Heart right ventricle (tissue), 16 donors: ENCODE results near the gene ZNF534. TPM values are rescaled to one million over a fixed set of nuclear protein-coding genes. Genes with fewer than 3 reads are reported as not detected.
"Not testable (repeated sequence)": the region's sequence is repeated elsewhere in the genome, so short reads cannot be mapped to it uniquely, and the experiment has no call there.

Source experiments
- ATAC-seq, 8 donors: fragments of 200-7000 bp; cut with Tn5 transposase; one replicate each; pipeline ENCODE4 v1.9.1; 2020; ENCODE audit warnings: mild to moderate bottlenecking in 8 of 8, moderate library complexity in 8 of 8, moderate number of reproducible peaks in 1 of 8
- DNase-seq, 2 donors: peaks; one replicate each; pipeline ENCODE4 v3.0.0-alpha.2; 2020
- H3K27ac ChIP-seq, 10 donors: fragments of 200-600 bp; sonication (generic) in 2 of 10; one replicate each; pipeline versions ENCODE4 v1.5.0 to v1.8.0; 2020 to 2022; ENCODE audit warnings: mild to moderate bottlenecking in 3 of 10
- H3K27me3 ChIP-seq, 7 donors: fragments of 200-600 bp; one replicate each; pipeline ENCODE4 v1.8.0; 2021 to 2022; ENCODE audit warnings: mild to moderate bottlenecking in 2 of 7
- H3K36me3 ChIP-seq, 9 donors: fragments of 200-600 bp; sonication (generic) in 1 of 9; one replicate each; pipeline versions ENCODE4 v1.5.0 to v1.8.0; 2020 to 2022; ENCODE audit warnings: mild to moderate bottlenecking in 2 of 9
- H3K4me1 ChIP-seq, 9 donors: fragments of 200-600 bp; sonication (generic) in 1 of 9; one replicate each; pipeline versions ENCODE4 v1.5.0 to v1.8.0; 2020 to 2022; ENCODE audit warnings: mild to moderate bottlenecking in 4 of 9
- H3K4me3 ChIP-seq, 10 donors: fragments of 200-600 bp; sonication (generic) in 2 of 10; one replicate each; pipeline versions ENCODE4 v1.5.0 to v1.8.0; 2020 to 2022; ENCODE audit warnings: mild to moderate bottlenecking in 7 of 10, moderate library complexity in 2 of 10
- H3K9me3 ChIP-seq, 11 donors: fragments of 200-600 bp in 10 of 11; sonication (generic) in 2 of 11; one replicate each; pipeline versions ENCODE4 v1.5.0 to v1.8.0; 2013 to 2022; ENCODE audit warnings: mild to moderate bottlenecking in 2 of 11, control low read depth in 1 of 11, moderate library complexity in 1 of 11
- WGBS, 2 donors: extraction: QIAGEN DNeasy Blood & Tissue Kit; methylation state at CpG; one replicate each; pipeline ENCODE4 v1.1.7; 2013; ENCODE audit warnings: inconsistent platforms in 1 of 2; 5-methylcytosine and 5-hydroxymethylcytosine counted together
- intact Hi-C, 10 donors: fragments of 100-400 bp; cut with DNase I; formaldehyde crosslinking; loops; one replicate each; pipeline versions ENCODE4 v1.11.1 to v1.14.2; 2022
- polyA plus RNA-seq, 2 donors: library from polyadenylated mRNA; stranded (reverse); fragments of 200-250 nt; gene quantifications; one replicate each; pipeline ENCODE4 v1.2.3, GENCODE V29; 2013
- total RNA-seq, 10 donors: library from RNA; stranded (reverse); fragmentation: NEBNext Ultra II Directional in 3 of 10; extraction: Animal tissue kit (Norgen Biotek cat#: 25700) in 3 of 10; gene quantifications; one replicate each; pipeline versions ENCODE4 v1.2.1 to v1.2.4, GENCODE V29; 2021 to 2023
- TF ChIP-seq, protein P1 (sequence below), 9 donors: fragments of 200-600 bp; sonication (generic) in 2 of 9; IDR thresholded peaks; one replicate each; pipeline versions ENCODE4 v1.5.0 to v1.8.0; 2021 to 2022; ENCODE audit warnings: antibody characterized with exemption in 9 of 9, mild to moderate bottlenecking in 5 of 9, moderate library complexity in 1 of 9
- donor health status: Arrhythmogenic right ventricular cardiomyopathy.
- donor health status: ischemic (EF 13 %, LVEDD 7.1; RV severe dilation, severe dysfunction).
- donor health status: healthy with polysubstance abuse.
- donor health status: DM: no; HTN: yes; CAD: no.
- donor health status: DM: no; HTN: no; CAD: no.
- donor health status: ischemic (EF 25% LVEDD 6.9; RV normal size, moderate dysfunction).
- donor health status: ischemic (EF 25% LVEDD 5.7; RV mildly dilated, moderate dysfunction).
- donor health status: healthy.
- donor health status: DM: yes; HTN: yes; CAD: no.
- donor health status: Ischemic cardiomyopathy.
- donor health status: ischemic (EF 35%, LVEDD 5.7; RV mildly dilated, moderate dysfunction).
- donor health status: nonischemic (EF 11% LVEDD 7.7; RV severe dilation, severe dysfunction).
- donor health status: DM: yes; HTN: yes; CAD: no.
- donor health status: PGD.
- donor health status: ischemic (EF 29% LVEDD 5.4; RV normal size, mild dysfunction).
- donor health status: nonischemic (EF 23%, LVEDD 6.1; RV moderate dilation, normal function).

ZNF534 gene
- total and polyA plus RNA-seq, 12 donors, result 0.12 to 0.88 (median 0.27) TPM

DNA sequence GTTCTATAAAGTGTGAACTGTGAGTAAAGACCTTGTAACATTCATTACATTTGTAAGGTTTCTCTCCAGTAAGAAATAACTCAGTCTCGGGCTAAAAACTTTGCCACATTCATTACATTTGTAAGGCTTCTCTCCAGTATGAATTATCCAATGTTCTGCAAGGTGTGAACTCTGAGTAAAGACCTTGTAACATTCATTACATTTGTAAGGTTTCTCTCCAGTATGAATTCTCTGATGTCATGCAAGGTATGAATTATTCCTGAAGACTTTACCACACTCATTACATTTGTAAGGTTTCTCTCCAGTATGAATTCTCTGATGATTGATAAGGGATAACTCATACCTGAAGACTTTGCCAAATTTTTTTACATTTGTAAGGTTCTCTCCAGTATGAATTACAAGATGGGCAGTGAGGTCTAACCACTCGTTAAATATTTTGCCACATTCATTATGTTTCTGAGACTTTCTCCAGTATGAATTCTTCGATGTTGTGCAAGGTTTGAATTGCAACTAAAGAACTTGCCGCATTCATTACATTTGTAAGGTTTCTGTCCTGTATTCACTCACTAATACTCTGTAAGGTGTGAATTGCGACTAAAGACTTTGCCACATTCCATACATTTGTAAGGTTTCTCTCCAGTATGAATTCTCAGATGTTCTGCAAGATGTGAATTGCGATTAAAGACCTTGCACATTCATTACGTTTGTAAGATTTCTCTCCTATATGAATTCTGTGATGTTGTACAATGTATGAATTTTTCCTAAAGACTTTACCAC lies 45.6 kb downstream of the ZNF534 start:
- DNase-seq, result no peak
- Histone ChIP-seq H3K36me3 (peaks cover 0 to 98% (median 0%) of the 10 kb centered on the region in 9 donors), H3K27me3 (no peaks in the 10 kb centered on the region), H3K4me3 (no peak overlapping the region), H3K27ac (no peak overlapping the region), H3K4me1 (no peaks in the 10 kb centered on the region), H3K9me3 (peaks cover 12 to 100% (median 100%) of the 10 kb centered on the region in 11 donors)
- WGBS, 2 donors, result 94 to 95% methylated on average over 7 of the region's 7 CpGs
- ATAC-seq, result no peak
- TF ChIP-seq, protein P1, sequence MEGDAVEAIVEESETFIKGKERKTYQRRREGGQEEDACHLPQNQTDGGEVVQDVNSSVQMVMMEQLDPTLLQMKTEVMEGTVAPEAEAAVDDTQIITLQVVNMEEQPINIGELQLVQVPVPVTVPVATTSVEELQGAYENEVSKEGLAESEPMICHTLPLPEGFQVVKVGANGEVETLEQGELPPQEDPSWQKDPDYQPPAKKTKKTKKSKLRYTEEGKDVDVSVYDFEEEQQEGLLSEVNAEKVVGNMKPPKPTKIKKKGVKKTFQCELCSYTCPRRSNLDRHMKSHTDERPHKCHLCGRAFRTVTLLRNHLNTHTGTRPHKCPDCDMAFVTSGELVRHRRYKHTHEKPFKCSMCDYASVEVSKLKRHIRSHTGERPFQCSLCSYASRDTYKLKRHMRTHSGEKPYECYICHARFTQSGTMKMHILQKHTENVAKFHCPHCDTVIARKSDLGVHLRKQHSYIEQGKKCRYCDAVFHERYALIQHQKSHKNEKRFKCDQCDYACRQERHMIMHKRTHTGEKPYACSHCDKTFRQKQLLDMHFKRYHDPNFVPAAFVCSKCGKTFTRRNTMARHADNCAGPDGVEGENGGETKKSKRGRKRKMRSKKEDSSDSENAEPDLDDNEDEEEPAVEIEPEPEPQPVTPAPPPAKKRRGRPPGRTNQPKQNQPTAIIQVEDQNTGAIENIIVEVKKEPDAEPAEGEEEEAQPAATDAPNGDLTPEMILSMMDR (IDR thresholded peaks at IDR 0.05), result no peak
- intact Hi-C loops, result no loop called here

DNA sequence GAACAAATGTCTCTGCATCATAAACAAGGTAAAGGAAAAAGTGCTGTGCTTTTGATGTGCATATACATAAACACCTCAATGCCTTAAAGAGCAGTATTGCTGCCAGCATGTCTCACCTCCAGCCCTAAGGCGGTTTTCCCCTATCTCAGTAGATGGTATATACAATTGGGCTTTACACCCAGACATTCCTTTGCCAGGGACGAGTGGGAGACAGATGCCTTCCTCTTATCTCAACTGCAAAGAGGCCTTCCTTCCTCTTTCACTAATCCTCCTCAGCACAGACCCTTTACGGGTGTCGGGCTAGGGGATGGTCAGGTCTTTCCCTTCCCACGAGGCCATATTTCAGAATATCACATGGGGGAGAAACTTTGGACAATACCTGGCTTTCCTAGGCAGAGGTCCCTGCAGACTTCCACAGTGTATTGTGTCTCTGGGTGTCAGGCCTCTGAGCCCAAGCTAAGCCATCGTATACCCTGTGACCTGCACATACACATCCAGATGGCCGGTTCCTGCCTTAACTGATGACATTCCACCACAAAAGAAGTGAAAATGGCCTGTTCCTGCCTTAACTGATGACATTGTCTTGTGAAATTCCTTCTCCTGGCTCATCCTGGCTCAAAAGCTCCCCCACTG lies 55.3 kb downstream of the ZNF534 start:
- ATAC-seq, H3K4me3 ChIP-seq, DNase-seq, H3K27ac ChIP-seq, H3K4me1 ChIP-seq, intact Hi-C loops, H3K27me3 ChIP-seq: not testable (repeated sequence)
- H3K36me3 ChIP-seq, result peaks cover 0 to 36% (median 0%) of the 10 kb centered on the region in 9 donors
- H3K9me3 ChIP-seq, result peaks cover 11 to 99% (median 78%) of the 10 kb centered on the region in 11 donors
- 40 to 41% methylated on average over 7 of the region's 7 CpGs for WGBS, 2 donors

DNA sequence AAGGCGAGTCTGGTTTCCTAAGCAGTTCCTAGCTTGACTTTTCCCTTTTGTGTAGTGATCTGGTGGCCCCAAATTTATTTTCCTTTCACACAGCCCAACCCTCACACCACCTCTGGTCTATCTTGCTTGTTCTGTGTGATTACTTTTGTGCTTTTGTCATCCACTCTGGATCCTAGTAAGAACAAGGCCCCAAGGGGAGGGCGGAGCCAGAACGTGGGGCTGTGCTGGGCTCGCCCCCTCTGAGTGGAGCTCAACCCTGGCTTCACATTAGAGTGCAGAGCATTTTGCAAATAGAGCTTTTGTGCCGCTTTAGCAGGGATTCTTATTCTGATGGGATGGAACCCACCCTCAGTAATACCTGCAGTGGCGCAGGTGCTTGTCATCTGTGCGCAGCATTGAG lies 56.1 kb downstream of the ZNF534 start:
- ATAC-seq, H3K4me1 ChIP-seq, intact Hi-C loops, H3K4me3 ChIP-seq, H3K27ac ChIP-seq, H3K27me3 ChIP-seq, DNase-seq: not testable (repeated sequence)
- H3K9me3 ChIP-seq, result peaks cover 7 to 99% (median 77%) of the 10 kb centered on the region in 11 donors
- WGBS, 2 donors, result 49 to 53% methylated on average over 7 of the region's 7 CpGs
- H3K36me3 ChIP-seq, result peaks cover 0 to 30% (median 0%) of the 10 kb centered on the region in 9 donors

DNA sequence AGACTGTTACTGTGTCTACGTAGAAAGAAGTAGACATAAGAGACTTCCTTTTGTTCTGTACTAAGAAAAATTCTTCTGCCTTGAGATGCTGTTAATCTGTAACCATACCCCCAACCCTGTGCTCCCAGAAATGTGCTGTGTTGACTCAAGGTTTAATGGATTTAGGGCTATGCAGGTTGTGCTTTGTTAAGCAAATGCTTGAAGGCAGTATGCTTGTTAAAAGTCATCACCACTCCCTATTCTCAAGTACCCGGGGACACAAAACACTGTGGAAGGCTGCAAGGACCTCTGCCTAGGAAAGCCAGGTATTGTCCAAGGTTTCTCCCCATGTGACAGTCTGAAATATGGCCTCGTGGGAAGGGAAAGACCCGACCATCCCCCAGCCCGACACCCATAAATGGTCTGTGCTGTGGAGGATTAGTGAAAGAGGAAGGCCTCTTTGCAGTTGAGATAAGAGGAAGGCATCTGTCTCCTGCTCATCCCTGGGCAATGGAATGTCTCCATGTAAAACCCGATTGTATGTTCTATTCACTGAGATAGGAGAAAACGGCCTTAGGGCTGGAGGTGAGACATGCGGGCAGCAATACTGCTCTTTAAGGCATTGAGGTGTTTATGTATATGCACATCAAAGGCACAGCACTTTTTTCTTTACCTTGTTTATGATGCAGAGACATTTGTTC lies 56.8 kb downstream of the ZNF534 start:
- DNase-seq, intact Hi-C loops, H3K27me3 ChIP-seq, H3K27ac ChIP-seq, ATAC-seq, H3K4me3 ChIP-seq, H3K4me1 ChIP-seq: not testable (repeated sequence)
- peaks cover 0 to 29% (median 0%) of the 10 kb centered on the region in 9 donors for H3K36me3 ChIP-seq
- peaks cover 5 to 99% (median 74%) of the 10 kb centered on the region in 11 donors for H3K9me3 ChIP-seq
- WGBS, 2 donors, result 13 to 14% methylated on average over 8 of the region's 8 CpGs

DNA sequence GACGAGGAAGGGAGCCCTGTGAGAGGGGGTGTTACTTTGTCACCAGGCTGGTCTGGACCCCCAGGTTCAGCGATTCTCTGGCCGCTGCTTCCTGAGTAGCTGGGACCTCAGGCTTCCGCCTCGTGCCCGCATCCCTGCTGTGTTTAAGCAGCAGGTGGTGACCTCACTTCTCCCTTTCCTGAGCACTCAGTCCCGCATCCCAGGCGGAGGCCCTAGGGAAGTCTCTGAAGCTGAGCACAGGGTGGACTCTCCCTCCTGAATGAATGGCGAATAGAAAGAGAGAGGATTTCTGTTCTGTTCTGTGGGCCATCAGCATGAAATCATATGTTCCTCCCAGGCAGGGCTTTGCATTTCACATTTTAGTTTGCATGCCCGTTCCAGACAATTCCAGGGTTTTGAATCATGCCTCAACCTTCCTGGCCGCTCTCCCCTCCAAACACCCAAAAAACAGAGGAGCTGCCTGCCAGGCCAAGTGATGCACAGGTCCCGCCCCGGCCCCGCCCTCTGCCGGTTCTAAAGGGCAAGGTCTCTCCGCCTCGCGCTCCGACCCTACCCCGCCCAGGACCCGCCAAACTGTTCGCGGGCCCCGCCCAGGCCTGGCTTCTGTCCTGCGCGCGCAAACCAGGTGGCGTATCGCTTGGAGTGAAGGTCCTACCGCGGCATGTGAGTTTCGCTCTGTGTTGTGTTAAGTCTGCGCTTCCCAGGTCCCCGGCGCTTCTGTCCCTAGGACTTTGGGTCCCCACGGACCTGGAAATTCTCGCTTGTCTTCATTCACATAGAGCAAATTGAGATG lies 63.4 kb downstream of the ZNF534 start:
- H3K36me3 ChIP-seq, result peaks cover 0 to 39% (median 0%) of the 10 kb centered on the region in 9 donors
- no peaks in the 10 kb centered on the region for H3K27me3 ChIP-seq
- DNase-seq, result no peak
- peak overlapping the region in 3 of 10 donors; percentile 5 to 26 (median 25) for H3K4me3 ChIP-seq
- peak in 4 of 8 donors; percentile 14 to 57 (median 50) for ATAC-seq
- intact Hi-C loops, result no loop called here
- 25 to 39% methylated on average over 37 of the region's 37 CpGs for WGBS, 2 donors
- peaks cover 0 to 100% (median 62%) of the 10 kb centered on the region in 11 donors for H3K9me3 ChIP-seq
- TF ChIP-seq, protein P1 (IDR thresholded peaks at IDR 0.05), result no peak
- no peaks in the 10 kb centered on the region for H3K4me1 ChIP-seq
- H3K27ac ChIP-seq, result no peak overlapping the region
